Left hindlimb (tissue), 1 donor: ENCODE results near the gene CATSPERD.

Source experiments
- DNase-seq: peaks from one replicate; pipeline ENCODE4 v3.0.0-alpha.2; 2018

Gene CATSPERD, protein sequence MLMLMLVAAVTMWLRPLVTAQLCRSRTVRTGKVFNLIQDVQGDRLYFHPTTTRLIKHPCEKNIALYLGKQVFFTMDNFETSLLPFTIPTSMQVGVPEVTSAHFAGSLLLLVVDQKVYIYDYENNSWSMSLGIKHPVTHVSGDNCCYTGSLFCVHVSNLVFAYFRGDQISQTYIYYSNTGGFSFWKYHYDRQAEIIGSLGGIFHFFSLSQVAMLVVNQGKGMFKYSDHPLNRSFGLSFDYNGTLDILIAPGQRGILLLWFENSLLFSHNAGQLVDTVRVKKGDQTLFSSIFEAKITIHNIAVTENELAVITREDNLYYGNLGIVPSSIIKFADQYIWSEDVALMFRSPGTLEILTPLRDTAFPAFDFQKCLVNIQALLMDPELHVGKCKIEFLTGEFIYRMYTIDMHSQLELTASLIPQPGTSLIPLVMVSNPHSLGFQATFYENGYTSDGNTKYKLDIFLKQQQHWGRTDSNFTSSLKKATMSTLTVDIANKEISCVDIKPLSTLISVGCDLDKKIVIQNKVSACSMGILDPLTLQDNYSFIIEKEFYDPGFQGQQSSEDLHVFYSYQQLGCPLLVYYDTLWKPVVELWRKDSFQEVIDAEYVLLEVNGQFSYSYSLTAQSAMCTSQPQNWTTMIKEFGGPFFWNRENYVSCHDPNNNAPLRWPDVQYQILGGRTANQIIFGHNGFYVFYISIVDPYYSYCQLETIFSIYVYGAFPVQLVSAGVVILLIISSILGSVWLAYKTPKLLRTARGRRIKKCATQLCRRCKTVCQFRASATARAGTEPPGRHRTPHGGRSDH

DNA sequence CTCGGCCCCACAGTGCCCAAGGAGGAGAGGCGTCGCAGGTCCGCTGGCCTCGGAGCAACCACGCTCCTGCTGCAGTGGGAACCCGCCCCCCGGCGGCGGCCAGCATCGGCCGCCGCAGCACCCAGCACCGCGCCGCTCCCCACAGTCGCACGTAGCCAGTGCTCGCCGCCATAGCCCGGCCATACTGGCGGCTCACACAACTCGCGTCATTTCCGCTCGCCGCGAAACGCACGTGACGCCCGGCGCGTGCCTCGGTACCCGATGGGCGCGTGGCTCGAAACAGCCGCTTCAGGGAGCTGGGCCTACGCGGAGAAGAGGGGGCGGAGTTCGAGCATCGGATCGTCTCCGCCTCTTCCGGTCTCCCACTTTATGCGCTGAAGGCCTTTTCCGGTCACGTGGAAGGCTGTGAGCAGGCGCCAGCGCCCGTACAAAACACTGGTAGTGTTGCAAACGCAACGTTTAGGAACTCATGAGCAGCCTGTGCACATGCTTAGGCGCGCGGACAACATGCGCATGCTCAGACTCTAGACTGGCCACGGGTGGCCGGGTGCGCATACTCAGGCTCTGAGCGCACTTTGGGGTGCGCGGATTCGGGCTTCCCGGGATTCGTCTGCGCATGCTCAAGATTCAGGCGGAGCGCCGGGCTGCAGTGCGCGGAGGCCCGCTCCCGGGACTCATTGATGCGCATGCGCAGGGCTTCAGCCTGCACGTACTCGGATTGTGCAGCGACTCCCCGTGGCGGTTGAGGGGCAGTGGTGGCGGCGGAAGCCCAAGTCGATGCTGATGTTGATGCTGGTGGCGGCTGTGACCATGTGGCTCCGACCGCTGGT, at the start of gene CATSPERD, which contains the start of gene LONP1:
CATSPERD (plus strand) TSS at position 677 of the 830 bp plus-strand sequence; CDS start at position 778, 101 bp downstream.
LONP1 (minus strand) TSS at position 186 of the 830 bp plus-strand sequence; CDS start at position 172, 14 bp downstream.
- peak; percentile 98 for DNase-seq

DNA sequence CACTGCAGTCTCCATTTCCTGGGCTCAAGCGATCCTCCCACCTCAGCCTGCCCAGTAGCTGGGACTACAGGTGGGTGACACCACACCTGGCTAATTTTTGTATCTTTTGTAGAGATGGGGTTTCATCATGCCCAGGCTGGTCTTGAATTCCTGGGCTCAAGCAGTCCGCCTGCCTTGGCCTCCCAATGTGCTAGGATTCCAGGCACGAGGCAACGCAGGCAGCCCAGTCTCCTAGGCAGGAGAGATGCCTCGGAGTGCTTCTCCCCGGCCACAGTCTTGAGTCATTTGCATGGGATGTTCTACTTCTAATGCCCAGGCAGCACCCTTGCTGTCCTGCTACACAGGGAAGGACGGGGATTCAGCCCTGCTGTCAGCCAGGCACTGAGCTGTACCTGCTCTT, 48.8 kb upstream of the CATSPERD start:
- no peak for DNase-seq

DNA sequence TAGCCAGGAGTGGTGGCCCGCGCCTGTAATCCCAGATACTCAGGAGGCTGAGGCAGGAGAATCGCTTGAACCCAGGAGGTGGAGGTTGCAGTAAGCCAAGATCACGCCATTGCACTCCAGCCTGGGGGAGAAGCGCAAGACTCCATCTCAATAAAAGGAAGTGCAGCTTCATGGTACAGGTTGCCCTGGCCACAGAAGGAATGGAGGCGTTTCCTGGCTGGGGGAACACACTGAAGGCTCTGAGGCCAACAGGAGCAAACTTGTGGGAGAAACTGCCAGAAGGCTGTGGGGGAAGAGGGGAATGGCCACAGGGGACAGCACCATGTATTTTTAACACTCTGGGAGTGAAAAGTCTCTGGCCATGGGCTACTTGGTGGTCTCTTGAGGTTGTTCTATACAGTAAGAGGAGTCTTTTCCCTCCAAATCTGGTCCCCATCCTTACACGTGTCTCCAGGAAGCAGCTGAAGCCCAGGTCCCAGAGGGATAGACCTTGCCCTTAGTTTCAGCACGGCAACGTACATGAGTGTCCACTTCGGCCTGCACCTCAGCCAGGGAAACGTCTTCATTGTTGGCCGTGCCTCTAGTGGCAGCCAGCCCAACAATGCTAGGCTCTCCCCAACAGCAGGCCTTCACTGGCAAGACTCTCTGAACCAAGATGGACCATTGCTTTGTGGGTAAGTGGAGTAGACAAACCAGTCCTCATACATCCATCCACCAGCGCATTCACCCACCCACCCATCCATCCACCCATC, 47.6 kb upstream of the CATSPERD start:
- no peak for DNase-seq

DNA sequence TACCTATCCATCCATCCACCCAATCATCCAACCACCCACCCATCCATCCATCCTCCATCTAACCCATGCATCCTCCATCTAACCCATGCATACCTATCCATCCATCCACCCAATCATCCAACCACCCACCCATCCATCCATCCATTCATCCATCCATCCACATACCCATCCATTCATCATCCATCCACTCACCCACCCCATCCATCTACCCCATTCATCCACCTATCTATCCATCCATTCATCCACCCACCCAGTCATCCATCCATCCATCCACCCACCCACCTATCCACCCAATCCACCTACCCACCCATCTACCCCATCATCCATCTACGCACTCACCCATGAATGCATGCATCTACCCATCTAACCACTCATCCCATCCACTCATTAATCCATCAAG, 46.7 kb upstream of the CATSPERD start:
- no peak for DNase-seq

DNA sequence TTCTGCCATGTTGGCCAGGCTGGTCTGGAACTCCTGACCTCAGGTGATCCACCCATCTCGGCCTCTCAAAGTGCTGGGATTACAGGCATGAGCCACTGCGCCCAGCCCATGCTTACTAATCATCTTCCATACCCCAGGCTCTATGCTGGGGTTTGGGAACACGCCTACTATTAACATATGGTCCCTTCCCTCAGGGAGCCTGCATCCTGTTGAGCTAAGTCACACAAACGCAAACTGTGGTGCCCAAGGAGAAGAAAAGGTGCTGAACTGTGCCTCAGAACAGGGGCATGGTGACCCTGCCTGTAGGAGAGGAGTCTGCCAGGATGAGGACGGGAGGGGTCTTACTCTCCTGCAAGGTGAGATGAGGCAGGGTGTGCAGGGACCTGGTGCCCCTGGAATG, 45.7 kb upstream of the CATSPERD start:
- no peak for DNase-seq

DNA sequence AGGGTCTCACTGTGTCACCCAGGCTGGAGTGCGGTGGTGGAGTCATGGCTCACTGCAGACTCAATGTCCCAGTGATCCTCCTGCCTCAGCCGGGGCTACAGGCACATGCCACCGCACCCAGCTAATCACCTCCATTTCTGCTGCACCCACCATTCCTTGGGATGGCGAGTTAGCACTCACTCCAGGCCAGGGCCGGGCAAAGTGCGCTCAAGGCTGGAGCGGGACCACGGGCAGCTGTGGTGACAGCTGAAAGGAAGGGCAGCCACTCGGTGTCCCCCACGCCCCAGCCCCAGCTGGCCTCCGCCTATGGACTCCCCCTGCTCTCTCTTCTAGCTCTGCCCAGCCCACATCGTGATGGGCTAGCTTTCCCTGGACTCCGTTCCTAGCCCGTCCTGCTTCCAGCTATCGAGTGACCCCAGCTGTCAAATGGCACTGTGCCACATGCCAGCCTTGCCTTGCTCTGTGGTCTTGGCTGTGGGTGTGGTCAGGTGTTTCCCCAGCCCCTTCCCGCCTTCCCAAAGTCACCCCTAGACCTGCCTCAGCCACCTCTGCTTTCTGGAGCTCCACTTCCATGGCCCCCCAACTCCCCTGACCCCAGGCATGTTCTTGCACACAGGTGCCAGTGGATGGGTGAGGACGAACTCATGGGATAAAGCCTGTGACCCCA, 44.2 kb upstream of the CATSPERD start:
- no peak for DNase-seq

DNA sequence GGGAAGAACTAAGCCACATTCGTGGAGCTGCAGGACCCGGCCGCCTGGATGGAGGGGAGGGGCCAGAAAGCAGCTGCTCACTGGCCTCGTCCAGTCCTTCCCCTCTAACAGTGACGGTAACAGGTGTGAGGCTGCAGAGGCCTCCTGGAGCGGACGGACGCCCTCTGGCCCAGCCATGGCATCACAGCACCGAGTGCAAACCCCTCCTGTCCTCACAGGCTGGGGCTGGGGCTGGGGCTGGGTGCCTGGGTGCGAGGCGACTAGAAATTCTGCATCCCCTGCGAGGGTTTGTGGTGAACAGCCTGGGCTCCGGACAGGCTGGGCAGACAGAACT, 43.7 kb upstream of the CATSPERD start:
- no peak for DNase-seq

DNA sequence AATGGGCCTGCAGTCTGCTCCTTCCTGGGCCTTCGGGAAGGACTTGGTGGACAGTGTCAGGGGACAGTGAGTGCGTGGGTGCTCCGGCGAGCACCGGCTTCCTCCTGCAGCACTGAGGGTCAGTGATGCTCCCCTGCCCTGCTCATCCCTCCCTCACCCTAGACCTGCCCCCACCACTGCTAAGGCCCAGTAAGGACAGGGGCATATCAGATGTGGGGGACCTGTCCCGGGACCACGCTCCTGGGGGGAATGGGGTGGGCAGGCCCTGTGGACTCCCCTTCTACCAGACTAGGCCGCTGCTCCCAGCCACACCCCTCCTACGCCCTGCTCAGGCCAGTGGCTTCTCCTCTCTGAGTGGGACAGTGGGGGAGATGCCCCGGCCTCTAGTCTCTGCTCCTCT, 43.3 kb upstream of the CATSPERD start:
- DNase-seq, result no peak

DNA sequence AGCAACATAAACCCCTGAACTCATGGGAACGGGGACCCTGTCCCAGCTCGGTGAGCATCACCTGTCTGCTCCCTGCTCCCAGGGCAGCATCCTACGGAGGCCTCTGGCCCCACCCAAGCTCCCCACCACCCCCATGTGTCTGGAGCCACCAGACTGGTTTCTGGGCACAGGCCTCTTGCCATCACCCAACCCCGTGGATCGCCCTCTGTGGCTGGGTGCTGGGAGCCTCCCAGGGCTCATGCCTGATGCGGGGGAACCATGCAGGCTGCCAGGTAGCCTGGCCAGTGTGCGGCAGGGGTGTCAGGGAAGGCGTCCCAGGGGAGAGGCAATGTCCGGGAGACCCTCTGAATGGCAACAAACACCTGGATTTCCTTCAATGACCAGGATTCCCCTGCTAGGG, 42.9 kb upstream of the CATSPERD start:
- no peak for DNase-seq

DNA sequence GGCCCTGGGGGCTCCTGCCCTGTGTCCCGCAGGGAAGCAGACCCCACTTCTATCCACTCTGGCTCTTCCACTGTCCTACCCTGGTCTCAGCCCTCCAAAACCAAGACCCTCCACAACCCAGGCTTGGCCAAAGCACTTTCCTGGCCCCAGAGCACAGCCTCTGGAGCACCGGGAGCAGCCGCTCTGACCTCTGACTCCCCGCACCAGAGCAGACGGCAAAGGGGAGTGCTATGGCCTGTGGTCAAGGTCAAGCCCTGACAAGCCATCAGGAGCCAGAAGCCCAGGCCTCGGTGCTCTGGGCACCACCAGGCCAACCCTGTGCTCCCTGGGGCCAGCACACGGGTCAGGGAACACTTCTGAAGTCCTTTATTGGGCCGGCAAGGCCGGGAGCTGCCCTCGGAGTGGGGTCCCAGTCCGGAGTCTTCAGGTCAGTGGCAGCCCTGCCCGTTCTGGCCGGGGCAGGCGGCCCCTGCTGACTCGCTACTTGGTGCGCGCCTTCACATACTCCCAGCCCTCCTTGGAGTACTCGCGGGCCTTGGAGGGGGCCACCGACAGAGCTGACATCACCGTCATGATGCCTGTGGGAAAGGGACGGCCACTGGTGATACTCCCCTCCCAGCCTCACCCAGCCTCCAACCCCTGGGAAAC, 42.2 kb upstream of the CATSPERD start:
- no peak for DNase-seq

DNA sequence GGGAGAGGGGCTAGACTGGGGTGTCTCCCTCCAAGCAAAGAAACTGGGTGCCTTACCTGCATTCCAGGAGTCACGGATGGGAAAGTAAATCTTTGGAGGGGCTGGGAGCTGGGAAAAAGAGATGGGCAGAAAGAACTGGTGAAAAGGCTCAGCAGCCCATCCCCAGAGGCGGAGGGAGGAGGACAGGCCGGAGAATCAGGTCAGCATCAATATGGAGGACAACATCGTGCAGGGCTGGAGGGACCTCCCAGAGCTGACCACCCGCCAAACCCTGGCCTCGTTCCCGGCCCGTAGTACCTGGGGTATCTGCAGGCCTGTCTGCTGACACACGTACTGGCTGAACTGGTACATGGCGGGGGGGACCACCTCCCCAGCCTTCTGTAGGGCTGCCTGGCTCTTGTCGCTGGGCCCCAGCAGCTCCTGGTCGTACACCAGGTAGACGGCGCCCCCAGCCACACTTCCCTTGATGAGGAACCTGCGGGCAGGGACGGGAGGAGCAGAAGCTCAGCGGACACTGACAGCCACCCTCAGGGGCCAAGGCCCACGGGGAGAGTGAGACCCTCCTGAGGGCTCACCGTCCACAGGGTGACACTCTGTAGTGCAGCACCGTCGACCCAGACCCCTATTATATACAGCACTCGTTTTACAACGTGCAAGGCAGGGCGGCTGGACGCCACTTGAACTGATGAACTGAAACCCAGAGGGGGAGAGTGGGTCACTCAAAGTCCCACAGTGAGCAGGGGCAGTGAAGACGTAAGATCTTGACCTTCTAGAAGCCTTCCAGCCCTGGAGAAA, 41.0 kb upstream of the CATSPERD start:
- no peak for DNase-seq

DNA sequence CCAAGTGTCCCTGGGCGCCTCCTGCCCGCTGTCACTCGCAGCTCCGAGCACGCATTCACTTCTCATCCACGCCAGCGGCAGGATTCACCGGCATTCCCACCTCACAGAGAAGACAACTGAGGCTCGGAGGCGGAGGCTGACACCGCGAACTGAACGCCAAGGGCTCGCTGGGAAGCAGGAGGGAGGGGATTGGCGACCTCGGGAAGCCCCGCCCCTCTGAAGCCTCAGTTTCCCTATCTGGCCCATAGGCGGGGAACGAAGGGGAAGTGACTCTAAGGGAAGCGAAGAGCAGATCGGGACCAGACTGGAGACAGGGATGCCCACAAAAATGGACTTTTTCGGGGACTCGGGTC, 40.4 kb upstream of the CATSPERD start:
- no peak for DNase-seq

DNA sequence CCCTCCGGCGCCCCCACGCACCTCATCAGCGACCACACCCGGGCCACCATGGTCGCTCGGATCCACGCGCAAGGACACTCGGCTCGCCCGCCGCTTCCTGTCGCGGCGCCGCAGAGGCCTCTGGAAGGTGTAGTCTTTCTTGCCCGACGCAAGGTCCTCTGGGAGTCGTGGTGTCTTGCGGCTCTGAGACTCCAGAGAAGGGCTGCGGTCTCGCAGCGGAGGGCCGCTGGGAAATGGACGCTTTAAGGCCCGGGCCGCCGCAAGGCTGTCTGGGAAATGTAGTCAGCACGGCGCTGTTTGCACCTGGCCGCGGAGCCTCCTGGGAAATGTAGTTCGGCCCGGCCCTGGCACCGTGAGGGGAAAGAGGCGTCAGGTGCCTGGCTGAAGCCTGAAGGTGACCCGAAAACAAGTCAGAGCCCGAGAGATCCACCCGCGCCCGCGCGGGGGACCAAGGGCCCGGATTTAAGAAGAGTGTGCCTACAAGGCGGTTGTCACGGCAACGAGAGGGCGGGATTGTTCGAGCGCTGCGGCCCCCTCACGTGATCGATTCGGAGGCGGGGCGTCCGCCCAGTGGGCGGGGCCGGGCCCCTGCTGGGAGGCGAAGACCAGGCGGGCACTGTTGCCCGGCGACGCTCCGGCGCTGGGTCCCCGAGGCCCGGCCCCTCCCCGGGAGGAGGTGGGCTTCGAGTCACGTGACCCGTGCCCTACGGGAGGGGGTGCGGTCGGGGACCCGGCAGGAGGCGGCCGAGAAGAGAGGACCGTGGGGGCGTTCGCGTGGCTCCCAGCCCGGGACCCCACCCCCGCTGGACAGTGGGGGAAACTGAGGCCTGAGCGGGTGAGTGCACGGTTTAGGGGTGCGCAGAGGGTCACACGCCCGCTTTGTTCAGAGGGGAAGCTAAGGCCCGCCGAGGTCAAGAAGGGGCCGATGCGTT, 39.7 kb upstream of the CATSPERD start, which contains the start of the genes HSD11B1L and MICOS13:
HSD11B1L (plus strand) TSS at position 591 of the 932 bp plus-strand sequence. CDS start 3,806 bp downstream, outside the sequence.
MICOS13 (minus strand) TSS at position 80 of the 932 bp plus-strand sequence; CDS start at position 50, 30 bp downstream.
- peak; percentile 98 for DNase-seq

DNA sequence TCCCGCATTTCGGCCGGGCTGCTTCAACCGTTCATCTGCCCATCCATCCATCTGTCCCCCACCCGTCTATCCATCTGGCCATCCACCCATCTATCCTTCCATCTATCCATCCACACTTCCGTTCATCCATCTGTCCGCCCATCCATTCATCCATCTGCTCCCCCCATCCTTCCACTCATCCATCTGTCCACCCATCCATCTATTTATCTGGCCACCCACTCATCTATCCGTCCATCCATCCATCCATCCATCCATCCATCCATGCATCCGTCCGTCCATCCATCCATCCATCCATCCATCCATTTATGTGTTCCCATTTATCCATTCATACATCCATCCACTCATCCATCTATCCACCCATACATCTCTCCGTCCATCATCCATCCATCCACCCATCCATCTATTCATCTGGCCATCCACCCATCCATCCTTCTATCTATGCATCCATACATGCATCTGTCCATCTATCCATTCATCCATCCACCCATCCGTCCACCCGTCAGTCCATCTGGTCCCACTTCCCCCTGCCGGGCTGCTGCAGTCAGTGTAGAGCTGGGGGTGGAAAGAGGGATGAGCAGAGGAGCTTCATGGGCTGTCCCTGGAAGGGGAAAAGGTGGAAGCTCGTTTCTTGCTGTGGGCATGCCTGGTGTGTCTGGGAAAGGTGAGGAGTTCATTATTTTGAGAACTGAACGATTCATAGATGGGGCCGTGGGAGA, 38.9 kb upstream of the CATSPERD start:
- DNase-seq, result no peak

DNA sequence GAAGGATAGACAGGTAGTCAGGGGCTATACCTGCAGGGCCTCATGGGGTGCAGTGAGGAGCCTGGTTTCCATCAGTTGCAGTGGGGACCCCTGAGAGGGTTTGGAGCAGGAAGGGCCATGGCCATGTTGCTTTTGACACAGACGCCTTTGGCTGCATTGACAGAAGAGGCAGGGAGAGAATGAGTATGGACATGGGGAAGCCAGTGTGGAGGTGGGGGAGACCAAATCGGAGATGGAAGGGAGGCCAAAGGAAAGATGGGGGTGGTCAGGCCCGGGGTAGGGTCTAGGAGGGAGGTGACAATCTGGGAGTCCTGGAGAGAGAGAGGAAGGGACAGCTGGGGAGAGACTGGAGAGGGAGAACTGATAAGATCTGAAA, 38.3 kb upstream of the CATSPERD start:
- DNase-seq, result no peak

DNA sequence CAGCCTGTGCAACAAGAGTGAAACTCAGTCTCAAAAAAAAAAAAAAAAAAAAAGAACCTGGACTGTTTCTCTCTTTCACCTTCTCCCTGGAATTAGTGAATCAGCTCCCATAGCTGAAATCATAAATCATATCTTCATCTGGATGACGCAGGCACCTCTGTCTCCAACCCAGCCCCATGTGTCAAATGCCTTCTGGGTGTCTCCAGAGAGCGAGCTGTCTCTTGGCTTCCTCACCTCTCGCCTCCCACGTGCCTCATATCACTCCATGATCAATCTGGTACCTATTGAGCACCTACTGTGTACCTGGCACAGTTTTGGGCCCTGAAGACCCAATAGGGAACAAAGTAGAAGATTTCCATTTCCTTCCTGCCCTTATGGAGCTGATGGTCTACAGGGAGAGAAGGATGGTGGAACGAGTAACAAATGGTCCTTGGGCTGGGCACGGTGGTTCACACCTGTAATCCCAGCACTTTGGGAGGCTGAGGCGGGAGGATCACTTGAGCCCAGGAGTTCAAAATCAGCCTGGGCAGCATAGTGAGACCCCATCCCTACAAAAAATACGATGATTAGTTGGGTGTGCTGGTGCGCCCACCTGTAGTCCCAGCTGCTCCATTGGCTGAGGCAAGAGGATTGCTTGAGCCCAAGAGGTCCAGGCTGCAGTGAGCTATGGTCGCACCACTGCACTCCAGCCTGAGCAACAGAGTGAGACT, 37.1 kb upstream of the CATSPERD start:
- no peak for DNase-seq

DNA sequence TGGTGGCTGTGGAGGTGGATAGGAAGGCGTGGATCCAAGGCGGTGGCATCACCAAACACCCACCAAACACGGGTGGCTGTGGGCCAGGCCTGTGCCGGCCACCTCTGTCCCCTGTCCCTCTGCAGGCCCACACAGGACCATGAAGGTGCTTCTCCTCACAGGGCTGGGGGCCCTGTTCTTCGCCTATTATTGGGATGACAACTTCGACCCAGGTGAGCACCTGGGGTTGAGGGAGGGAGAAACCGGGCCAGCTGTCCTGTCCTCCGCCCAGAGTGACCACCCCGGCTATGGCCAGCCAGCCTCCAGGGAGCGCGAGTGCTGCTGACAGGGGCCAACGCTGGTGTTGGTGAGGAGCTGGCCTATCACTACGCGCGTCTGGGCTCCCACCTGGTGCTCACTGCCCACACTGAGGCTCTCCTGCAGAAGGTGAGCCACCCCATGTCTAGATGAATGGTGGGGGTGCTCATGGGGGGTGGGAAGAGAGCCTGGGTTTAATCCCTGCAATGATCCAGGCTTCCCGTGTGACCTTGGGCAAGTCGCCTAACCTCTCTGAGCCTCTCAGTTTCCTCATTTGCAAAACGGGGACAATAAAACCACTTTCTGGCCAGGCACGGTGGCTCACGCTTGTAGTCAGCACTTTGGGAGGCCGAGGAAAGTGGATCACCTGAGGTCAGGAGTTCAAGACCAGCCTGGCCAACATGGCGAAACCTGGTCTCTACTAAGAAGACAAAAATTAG, 35.6 kb upstream of the CATSPERD start:
- no peak for DNase-seq
